Hepatocyte (in vitro differentiated cells): Measurements from ENCODE around the gene PRDM15. TPM values are rescaled to one million over a fixed set of nuclear protein-coding genes. Genes with fewer than 3 reads are reported as not detected.
A peak's percentile ranks its signal among the peaks of the same experiment; 100 is the strongest.

ENCODE experiments used
- DNase-seq: peaks from one replicate; pipeline ENCODE4 v3.0.0-alpha.2; 2016; ENCODE audit warnings: low spot score
- H2AFZ ChIP-seq: fragments of 200-600 bp; sonication (generic); 2 replicates; pipeline ENCODE4 v1.6.0; 2016; ENCODE audit warnings: antibody characterized with exemption, mild to moderate bottlenecking
- H3K27ac ChIP-seq: fragments of 200-600 bp; sonication (generic); 2 replicates; pipeline ENCODE4 v1.5.1; 2016; ENCODE audit warnings: mild to moderate bottlenecking
- H3K27me3 ChIP-seq: fragments of 200-600 bp; sonication (generic); 2 replicates; pipeline ENCODE4 v1.6.1; 2016
- H3K36me3 ChIP-seq: fragments of 200-600 bp; sonication (generic); replicated peaks from 2 replicates; pipeline ENCODE4 v1.5.1; 2016; ENCODE audit warnings: low read depth; ENCODE audit not compliant: insufficient read depth
- H3K4me1 ChIP-seq: fragments of 200-600 bp; sonication (generic); 2 replicates; pipeline ENCODE4 v1.5.1; 2016; ENCODE audit warnings: mild to moderate bottlenecking, moderate library complexity; ENCODE audit not compliant: insufficient read depth
- H3K4me2 ChIP-seq: fragments of 200-600 bp; sonication (generic); 2 replicates; pipeline ENCODE4 v1.6.0; 2016
- H3K4me3 ChIP-seq: fragments of 200-600 bp; sonication (generic); 2 replicates; pipeline ENCODE4 v1.5.1; 2016; ENCODE audit warnings: mild to moderate bottlenecking
- H3K79me2 ChIP-seq: fragments of 200-600 bp; sonication (generic); 2 replicates; pipeline ENCODE4 v1.6.0; 2017; ENCODE audit warnings: mild to moderate bottlenecking
- H3K9me2 ChIP-seq: fragments of 200-600 bp; sonication (generic); replicated peaks from 2 replicates; pipeline ENCODE4 v1.6.0; 2017; ENCODE audit warnings: mild to moderate bottlenecking; ENCODE audit not compliant: insufficient read depth
- H3K9me3 ChIP-seq: fragments of 200-600 bp; sonication (generic); 2 replicates; pipeline ENCODE4 v1.5.1; 2016; ENCODE audit warnings: low read depth, mild to moderate bottlenecking
- H4K20me1 ChIP-seq: fragments of 200-600 bp; sonication (generic); 2 replicates; pipeline ENCODE4 v1.6.0; 2016; ENCODE audit warnings: mild to moderate bottlenecking; ENCODE audit not compliant: insufficient read depth, poor library complexity, severe bottlenecking
- EZH2 ChIP-seq: fragments of 200-600 bp; sonication (generic); IDR thresholded peaks from 2 replicates; pipeline ENCODE4 v1.6.1; 2016; ENCODE audit warnings: antibody characterized with exemption, mild to moderate bottlenecking, borderline replicate concordance
- EZH2phosphoT487 ChIP-seq: fragments of 200-600 bp; sonication (generic); IDR thresholded peaks from one replicate; pipeline ENCODE4 v1.6.1; 2018; ENCODE audit warnings: antibody characterized with exemption, mild to moderate bottlenecking, low read depth, moderate library complexity; ENCODE audit not compliant: unreplicated experiment, severe bottlenecking
- WGBS: methylation state at CpG from one replicate; pipeline ENCODE4 v1.1.6; 2016; ENCODE audit warnings: low lambda C conversion rate; ENCODE audit errors: missing lambda C conversion rate; 5-methylcytosine and 5-hydroxymethylcytosine counted together
- polyA plus RNA-seq: library from polyadenylated mRNA; unstranded; fragments of >200 nt; fragmentation: Nextera tagmentation; extraction: Ambion mirVana; gene quantifications from 2 replicates; pipeline ENCODE4 v1.2.1, GENCODE V29; 2016
- total RNA-seq: library from RNA; depleted of rRNA; stranded (reverse); fragments of >200 nt; gene quantifications from 2 replicates; pipeline ENCODE4 v1.2.3, GENCODE V29; 2014
- TF ChIP-seq, protein P1 (sequence below): fragments of 200-600 bp; sonication (generic); IDR thresholded peaks from 2 replicates; pipeline ENCODE4 v1.5.1; 2016; ENCODE audit warnings: antibody characterized with exemption, mild to moderate bottlenecking; ENCODE audit not compliant: poor library complexity

PRDM15 gene
- total and polyA plus RNA-seq, 2 experiments from 2014 or later = 3.0 to 4.7 TPM

DNA sequence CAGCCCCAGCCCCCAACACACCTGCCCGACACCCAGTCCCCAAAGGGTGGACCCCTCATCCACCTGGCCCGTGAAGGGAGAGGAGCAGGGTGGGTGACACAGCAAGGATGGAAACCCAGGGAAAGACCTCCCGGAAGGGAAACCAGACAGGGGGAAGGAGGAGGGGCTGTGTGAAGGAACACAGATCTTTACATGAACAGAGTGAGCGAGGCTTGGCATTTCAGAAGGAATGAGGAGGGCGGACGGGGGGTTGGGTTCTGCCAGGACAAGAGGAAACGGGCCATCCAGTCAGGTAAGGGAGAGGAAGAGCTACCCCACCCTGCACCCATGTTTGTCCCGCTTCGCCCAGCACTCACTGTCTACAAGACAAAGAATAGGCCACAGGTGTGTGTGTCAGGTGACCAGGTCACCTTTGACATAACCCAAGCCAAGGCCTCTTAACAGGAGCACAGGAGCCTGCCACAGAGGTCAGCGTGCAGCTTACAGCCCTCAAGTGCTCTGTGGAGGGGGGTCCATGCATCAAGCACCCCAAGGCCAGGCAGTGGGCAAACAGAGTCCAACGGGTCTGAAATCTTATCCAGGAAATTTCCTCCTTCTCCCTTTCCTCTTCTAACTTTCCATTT is 18.0 kb upstream of the PRDM15 start:
- H3K79me2 ChIP-seq = no peaks in the 10 kb centered on the region
- H3K4me3 ChIP-seq = no peak overlapping the region
- no peaks in the 10 kb centered on the region for H3K9me3 ChIP-seq
- no peak for DNase-seq
- WGBS = 79% methylated on average over 11 of the region's 11 CpGs
- H3K4me2 ChIP-seq = no peak overlapping the region
- H3K36me3 ChIP-seq = no peaks in the 10 kb centered on the region
- peaks cover 12% of the 10 kb centered on the region for H3K4me1 ChIP-seq
- H3K27ac ChIP-seq = no peak overlapping the region
- no peaks in the 10 kb centered on the region for H4K20me1 ChIP-seq
- no peak overlapping the region for H2AFZ ChIP-seq
- H3K27me3 ChIP-seq = no peaks in the 10 kb centered on the region
- TF ChIP-seq, protein P1, sequence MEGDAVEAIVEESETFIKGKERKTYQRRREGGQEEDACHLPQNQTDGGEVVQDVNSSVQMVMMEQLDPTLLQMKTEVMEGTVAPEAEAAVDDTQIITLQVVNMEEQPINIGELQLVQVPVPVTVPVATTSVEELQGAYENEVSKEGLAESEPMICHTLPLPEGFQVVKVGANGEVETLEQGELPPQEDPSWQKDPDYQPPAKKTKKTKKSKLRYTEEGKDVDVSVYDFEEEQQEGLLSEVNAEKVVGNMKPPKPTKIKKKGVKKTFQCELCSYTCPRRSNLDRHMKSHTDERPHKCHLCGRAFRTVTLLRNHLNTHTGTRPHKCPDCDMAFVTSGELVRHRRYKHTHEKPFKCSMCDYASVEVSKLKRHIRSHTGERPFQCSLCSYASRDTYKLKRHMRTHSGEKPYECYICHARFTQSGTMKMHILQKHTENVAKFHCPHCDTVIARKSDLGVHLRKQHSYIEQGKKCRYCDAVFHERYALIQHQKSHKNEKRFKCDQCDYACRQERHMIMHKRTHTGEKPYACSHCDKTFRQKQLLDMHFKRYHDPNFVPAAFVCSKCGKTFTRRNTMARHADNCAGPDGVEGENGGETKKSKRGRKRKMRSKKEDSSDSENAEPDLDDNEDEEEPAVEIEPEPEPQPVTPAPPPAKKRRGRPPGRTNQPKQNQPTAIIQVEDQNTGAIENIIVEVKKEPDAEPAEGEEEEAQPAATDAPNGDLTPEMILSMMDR = no peak
- TF ChIP-seq EZH2 = no peak
- no peak for TF ChIP-seq EZH2phosphoT487
- H3K9me2 ChIP-seq = no peaks in the 10 kb centered on the region

DNA sequence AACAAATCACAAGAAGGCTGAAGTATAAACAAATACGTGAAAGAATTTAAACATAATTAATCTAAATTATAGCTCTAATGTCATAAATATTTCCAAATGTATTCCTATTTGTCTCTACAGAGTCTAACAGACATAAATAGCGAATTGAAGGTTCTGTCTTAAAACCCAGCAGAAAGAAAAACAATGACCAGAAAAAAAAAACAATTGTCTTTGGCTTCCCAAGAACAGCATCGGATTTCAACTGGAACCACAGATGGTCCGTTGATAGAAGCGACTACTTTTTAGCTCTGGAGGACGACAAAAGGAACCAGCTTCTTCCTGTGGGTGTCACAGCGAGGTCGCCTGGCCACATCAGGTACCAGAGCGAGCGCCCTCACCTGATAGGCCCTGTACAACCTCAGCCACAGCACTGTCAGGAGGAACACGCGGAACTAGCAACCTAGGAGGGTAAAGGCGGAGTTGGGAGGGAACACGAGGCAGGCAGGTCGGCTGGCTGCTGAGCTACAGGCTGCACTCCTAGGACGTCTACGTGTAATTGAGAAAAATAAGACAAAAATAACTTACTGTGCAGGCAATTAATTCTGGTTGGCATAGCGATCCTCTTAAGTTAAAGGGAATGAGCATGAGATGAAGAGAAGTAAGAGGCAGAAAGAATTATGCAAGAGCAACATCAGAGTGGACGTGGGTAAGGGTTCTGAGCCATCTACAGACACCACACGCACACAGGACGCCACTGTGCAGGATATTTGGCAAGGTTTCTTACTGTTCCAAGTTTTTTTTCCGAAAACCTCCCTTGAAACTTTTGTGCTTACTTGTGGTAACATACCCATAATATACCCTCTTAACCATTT is 16.7 kb upstream of the PRDM15 start:
- Histone ChIP-seq H3K79me2 (no peaks in the 10 kb centered on the region), H3K4me1 (peaks cover 12% of the 10 kb centered on the region), H3K36me3 (no peaks in the 10 kb centered on the region), H3K4me3 (no peak overlapping the region), H3K9me3 (no peaks in the 10 kb centered on the region), H3K27me3 (no peaks in the 10 kb centered on the region), H4K20me1 (no peaks in the 10 kb centered on the region), H3K4me2 (peak overlapping the region; percentile 8), H3K9me2 (no peaks in the 10 kb centered on the region), H2AFZ (no peak overlapping the region), H3K27ac (peak overlapping the region; percentile 31)
- WGBS = 83% methylated on average over 22 of the region's 22 CpGs
- DNase-seq = no peak
- TF ChIP-seq, protein P1 = no peak
- no peak for TF ChIP-seq EZH2
- no peak for TF ChIP-seq EZH2phosphoT487

DNA sequence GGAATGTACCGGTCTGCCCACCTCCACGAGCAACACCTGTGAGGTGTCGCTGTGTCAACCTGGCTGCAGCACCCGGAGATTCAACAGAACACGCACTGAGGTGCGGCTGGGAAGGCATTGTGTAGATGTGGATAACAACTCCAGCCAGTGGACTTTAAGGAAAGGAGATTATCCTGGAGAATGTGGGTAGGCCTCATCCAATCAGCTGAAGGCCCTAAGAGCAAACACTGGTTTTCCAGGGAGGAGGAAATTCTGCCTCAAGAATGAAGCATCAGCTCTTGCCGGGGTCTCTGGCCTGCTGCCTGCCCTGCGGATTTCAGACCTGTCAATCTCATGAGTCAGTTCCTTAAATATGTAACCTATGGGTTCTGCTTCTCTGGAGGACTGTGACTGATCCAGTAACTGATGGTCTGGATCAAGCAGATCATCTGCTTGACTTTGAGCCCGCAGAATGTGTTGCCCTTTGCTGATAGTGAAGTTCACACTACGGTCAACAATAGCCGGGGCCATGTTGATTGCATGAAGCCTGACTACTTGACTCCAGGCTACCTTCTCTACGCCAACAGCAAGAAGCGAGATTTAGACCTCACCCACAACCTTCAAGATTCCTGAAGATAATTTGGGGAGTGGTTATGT is 15.9 kb upstream of the PRDM15 start:
- peak; percentile 55 for DNase-seq
- H3K36me3 ChIP-seq = no peaks in the 10 kb centered on the region
- H3K9me3 ChIP-seq = no peaks in the 10 kb centered on the region
- no peaks in the 10 kb centered on the region for H4K20me1 ChIP-seq
- no peak overlapping the region for H3K4me3 ChIP-seq
- no peak for TF ChIP-seq EZH2
- peak overlapping the region; percentile 31 for H3K27ac ChIP-seq
- H3K4me2 ChIP-seq = peak overlapping the region; percentile 8
- 56% methylated on average over 13 of the region's 13 CpGs for WGBS
- H3K79me2 ChIP-seq = no peaks in the 10 kb centered on the region
- H2AFZ ChIP-seq = no peak overlapping the region
- H3K27me3 ChIP-seq = no peaks in the 10 kb centered on the region
- H3K9me2 ChIP-seq = no peaks in the 10 kb centered on the region
- peaks cover 12% of the 10 kb centered on the region for H3K4me1 ChIP-seq

DNA sequence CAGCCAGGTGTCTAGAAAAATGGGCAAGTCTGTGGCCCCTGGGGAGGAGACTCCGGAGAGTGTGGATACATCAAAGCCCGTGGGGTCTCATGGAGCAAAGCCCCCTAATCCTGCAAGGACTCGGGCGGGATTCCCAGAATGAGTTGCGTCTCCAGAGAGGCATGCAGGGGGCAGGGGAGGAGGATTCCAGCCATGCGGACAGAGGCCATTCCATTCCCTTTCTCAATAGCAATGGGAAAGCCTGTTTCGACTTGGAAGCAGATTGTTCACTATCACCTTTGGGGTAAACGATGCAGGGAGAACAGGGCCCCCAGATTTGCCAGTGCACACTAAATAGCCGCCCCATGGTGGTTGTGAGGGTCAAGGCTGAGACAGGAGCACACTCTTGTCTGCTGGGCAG is 15.4 kb upstream of the PRDM15 start:
- H3K36me3 ChIP-seq = no peaks in the 10 kb centered on the region
- WGBS = 85% methylated on average over 9 of the region's 9 CpGs

More for the DNA sequence above, 15.4 kb upstream of the PRDM15 start:
- no peak overlapping the region for H3K4me3 ChIP-seq
- H4K20me1 ChIP-seq = no peaks in the 10 kb centered on the region
- H3K4me2 ChIP-seq = no peak overlapping the region
- no peaks in the 10 kb centered on the region for H3K9me2 ChIP-seq
- H3K27ac ChIP-seq = no peak overlapping the region
- H3K9me3 ChIP-seq = no peaks in the 10 kb centered on the region
- no peaks in the 10 kb centered on the region for H3K27me3 ChIP-seq
- H2AFZ ChIP-seq = no peak overlapping the region
- peaks cover 12% of the 10 kb centered on the region for H3K4me1 ChIP-seq
- no peak for DNase-seq
- H3K79me2 ChIP-seq = no peaks in the 10 kb centered on the region
- TF ChIP-seq EZH2phosphoT487 = no peak
- no peak for TF ChIP-seq EZH2
- TF ChIP-seq, protein P1 = no peak
